GM12865 (cell line): ENCODE results near the gene CXCR1.

ENCODE experiments used
- DNase-seq: peaks from one replicate; pipeline ENCODE4 v3.0.0; 2010; ENCODE audit warnings: low read depth
- H3K4me3 ChIP-seq: 2 replicates; pipeline ENCODE4 v1.5.1; 2011; ENCODE audit warnings: mild to moderate bottlenecking, low read depth, low read length, control low read depth
- TF ChIP-seq, protein P1 (sequence below): IDR thresholded peaks from 2 replicates; pipeline ENCODE4 v1.5.1; 2011; ENCODE audit warnings: low read length, control low read depth, low read depth, inconsistent platforms; ENCODE audit not compliant: insufficient read depth; ENCODE audit errors: missing control alignments

The CXCR1 gene

GRCh38 chr2:218162814-218163213, 3.9 kb downstream of the CXCR1 start:
- no peak for DNase-seq
- TF ChIP-seq, protein P1, sequence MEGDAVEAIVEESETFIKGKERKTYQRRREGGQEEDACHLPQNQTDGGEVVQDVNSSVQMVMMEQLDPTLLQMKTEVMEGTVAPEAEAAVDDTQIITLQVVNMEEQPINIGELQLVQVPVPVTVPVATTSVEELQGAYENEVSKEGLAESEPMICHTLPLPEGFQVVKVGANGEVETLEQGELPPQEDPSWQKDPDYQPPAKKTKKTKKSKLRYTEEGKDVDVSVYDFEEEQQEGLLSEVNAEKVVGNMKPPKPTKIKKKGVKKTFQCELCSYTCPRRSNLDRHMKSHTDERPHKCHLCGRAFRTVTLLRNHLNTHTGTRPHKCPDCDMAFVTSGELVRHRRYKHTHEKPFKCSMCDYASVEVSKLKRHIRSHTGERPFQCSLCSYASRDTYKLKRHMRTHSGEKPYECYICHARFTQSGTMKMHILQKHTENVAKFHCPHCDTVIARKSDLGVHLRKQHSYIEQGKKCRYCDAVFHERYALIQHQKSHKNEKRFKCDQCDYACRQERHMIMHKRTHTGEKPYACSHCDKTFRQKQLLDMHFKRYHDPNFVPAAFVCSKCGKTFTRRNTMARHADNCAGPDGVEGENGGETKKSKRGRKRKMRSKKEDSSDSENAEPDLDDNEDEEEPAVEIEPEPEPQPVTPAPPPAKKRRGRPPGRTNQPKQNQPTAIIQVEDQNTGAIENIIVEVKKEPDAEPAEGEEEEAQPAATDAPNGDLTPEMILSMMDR, result no peak
- H3K4me3 ChIP-seq, result no peak overlapping the region

- TF ChIP-seq, protein P1, result no peak
- H3K4me3 ChIP-seq, result no peak overlapping the region
- DNase-seq, result no peak
These were observed 5.1 kb downstream of the CXCR1 start for GRCh38 chr2:218161644-218162043.

- no peak overlapping the region for H3K4me3 ChIP-seq
- TF ChIP-seq, protein P1, result no peak
- no peak for DNase-seq
These were observed 10.7 kb downstream of the CXCR1 start for GRCh38 chr2:218155953-218156479.

DNA sequence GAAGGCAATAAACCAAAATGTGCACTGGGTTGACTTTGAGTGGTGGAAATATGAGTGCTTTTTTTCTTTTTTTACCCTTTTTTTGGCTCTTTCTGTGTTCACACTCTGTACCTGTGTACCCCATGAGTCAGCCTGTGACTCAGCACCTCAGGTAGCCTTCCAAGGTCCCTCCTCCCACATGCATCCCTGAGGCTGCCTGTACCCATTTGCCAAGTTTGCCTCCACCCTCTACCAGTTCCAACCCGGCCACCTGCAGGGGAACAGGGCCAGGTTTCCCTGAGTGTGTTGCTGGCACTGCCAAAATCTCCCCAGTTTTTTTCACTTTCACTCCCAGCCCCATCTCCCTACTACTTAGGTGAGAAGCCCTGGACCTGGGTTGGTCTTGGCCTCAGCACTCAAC, 14.0 kb downstream of the CXCR1 start:
- DNase-seq, result no peak
- TF ChIP-seq, protein P1, result no peak
- H3K4me3 ChIP-seq, result no peak overlapping the region

DNA sequence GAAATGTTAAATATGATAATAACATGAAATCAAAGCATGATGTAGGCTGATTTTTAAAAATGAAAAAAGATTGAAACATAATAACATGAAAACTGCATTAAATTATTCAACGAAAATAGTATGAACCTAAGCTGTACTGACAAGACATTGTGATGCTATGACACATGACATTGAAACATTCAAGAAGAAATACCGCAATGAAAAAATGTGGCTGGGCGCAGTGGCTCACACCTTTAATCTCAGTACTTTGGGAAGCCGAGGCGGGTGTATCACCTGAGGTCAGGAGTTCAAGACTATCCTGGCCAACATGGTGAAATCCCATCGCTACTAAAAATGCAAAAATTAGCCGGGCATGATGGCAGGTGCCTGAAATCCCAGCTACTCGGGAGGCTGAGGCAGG, 14.6 kb downstream of the CXCR1 start:
- no peak overlapping the region for H3K4me3 ChIP-seq
- TF ChIP-seq, protein P1, result no peak
- DNase-seq, result no peak

DNA sequence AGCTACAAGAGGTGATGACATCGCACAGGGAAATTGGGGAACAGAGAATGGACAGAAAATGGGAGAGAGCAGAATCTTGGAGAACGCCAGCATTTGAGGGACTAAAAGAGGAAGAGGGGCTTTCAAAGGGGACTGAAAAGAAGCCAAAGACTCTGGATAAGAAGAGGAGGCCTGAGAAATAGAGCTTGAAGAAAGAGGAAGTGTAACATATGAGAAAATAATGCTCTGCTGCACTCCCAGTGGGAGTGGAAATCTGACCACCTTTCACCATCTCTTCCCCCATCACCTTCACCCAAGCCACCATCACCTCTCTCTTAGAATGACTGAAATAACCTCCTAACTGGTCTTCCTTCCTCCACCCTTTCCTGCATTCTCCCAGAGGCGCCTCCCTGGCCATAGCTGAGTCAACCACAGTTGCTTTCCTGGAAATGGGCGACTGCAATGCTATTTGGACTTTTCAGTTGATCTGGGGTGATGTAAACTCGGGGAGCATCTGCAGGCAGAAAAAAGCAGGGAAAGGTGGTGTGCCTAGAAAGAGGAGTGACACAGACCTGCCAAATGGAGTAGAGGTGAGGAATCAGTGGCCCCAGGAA, 16.8 kb downstream of the CXCR1 start:
- no peak overlapping the region for H3K4me3 ChIP-seq
- TF ChIP-seq, protein P1, result no peak
- DNase-seq, result peak; percentile 11

DNA sequence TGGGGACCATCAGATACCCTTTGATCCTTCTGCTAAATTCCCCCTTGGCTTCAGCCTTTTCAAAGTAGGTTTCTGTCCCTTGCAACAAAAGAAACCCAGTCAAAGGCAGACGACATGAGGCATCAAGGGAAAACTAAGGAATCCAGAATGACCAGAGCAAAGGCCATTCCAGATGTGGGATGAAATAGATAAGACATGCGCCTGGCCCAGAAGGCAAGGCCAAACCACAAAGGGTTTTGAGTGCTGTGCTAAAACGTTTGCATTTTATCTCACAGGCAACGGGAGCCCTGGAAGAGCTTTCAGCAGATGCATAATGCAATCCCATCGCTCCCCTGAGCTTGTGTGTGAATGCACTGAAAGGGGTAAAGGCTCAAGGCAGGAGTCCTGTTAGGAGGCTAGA, 17.7 kb downstream of the CXCR1 start:
- DNase-seq, result no peak
- TF ChIP-seq, protein P1, result no peak
- H3K4me3 ChIP-seq, result no peak overlapping the region
